HCT116 (cell line): Measurements from ENCODE around the gene CACNA1S. TPM values are rescaled to one million over a fixed set of nuclear protein-coding genes. Genes with fewer than 3 reads are reported as not detected.

Experiments
- ATAC-seq: fragments of 200-7000 bp; cut with Tn5 transposase; 2 replicates; pipeline ENCODE4 v1.9.1; 2020; ENCODE audit warnings: mild to moderate bottlenecking, moderate library complexity
- BruUV-seq: library from RNA; stranded (reverse); fragments of 400-500 nt; replicated peaks from 2 replicates; lab custom pipeline; 2021; lab: Mats Ljungman, UMichigan
- CTCF ChIA-PET: fragments of 300-600 bp; sonication (Branson Sonifier 250); formaldehyde crosslinking; loops from one replicate; lab custom pipeline; 2021; ENCODE audit warnings: antibody characterized with exemption; lab: Charles Lee
- POLR2A ChIA-PET: fragments of 300-600, 350-600 bp; sonication (Branson Sonifier 250); formaldehyde crosslinking; loops from one replicate; lab custom pipeline; 2021; ENCODE audit warnings: antibody characterized with exemption; lab: Charles Lee
- RAD21 ChIA-PET, 2 experiments: fragments of 300-600 bp; sonication (Branson Sonifier 250); formaldehyde crosslinking; loops; one replicate each; lab custom pipeline; 2023; ENCODE audit warnings: low total read pairs in 2 of 2; ENCODE audit not compliant: uncharacterized antibody in 2 of 2, unreplicated experiment in 2 of 2, low non-redundant PET in 1 of 2; lab: Charles Lee
- DNase-seq: peaks from one replicate; pipeline ENCODE4 v3.0.0-alpha.2; 2010; ENCODE audit warnings: low read depth, low spot score
- H2AFZ ChIP-seq: fragments of 200-600 bp; shearing (Covaris generic), sonication (generic); 2 replicates; pipeline ENCODE4 v1.6.1; 2017; ENCODE audit warnings: low read depth, mixed run types, mixed read lengths, antibody characterized with exemption, low read length; ENCODE audit not compliant: poor library complexity, severe bottlenecking
- H3K27ac ChIP-seq: 2 replicates; pipeline ENCODE4 v1.5.1; 2012; ENCODE audit warnings: low read depth, low read length
- H3K27me3 ChIP-seq: fragments of 200-600 bp; sonication (generic); 2 replicates; pipeline ENCODE4 v1.6.1; 2016; ENCODE audit warnings: mixed run types, low read length, mixed read lengths; ENCODE audit not compliant: insufficient read depth
- H3K36me3 ChIP-seq, 2 experiments: fragments of 200-500 bp in 1 of 2; fragments of 200-600 bp in 1 of 2; sonication (Bioruptor generic) in 1 of 2; sonication (generic) in 1 of 2; 2 replicates each; pipeline versions ENCODE4 v1.5.1 to v1.6.1; 2014 to 2016; ENCODE audit warnings: low read length in 2 of 2, inconsistent platforms in 1 of 2, mixed read lengths in 1 of 2, mixed run types in 1 of 2; ENCODE audit not compliant: insufficient read depth in 2 of 2, control insufficient read depth in 1 of 2
- H3K4me1 ChIP-seq, 2 experiments: fragments of 200-600 bp in 1 of 2; sonication (generic) in 1 of 2; 2 replicates each; pipeline versions ENCODE4 v1.5.1 to v1.6.1; 2012 to 2017; ENCODE audit warnings: low read length in 2 of 2, inconsistent platforms in 1 of 2, mild to moderate bottlenecking in 1 of 2, mixed read lengths in 1 of 2, mixed run types in 1 of 2, moderate library complexity in 1 of 2; ENCODE audit not compliant: insufficient read depth in 2 of 2, control insufficient read depth in 1 of 2
- H3K4me2 ChIP-seq: fragments of 200-600 bp; sonication (generic); 2 replicates; pipeline ENCODE4 v1.6.1; 2017; ENCODE audit warnings: mixed run types, low read length, mixed read lengths
- H3K4me3 ChIP-seq, 2 experiments: fragments of 200-600 bp in 1 of 2; sonication (generic) in 1 of 2; replicated peaks in 1 of 2; 2 replicates each; pipeline ENCODE4 v1.5.1; 2011 to 2016; ENCODE audit warnings: low read length in 2 of 2, control low read depth in 1 of 2, low read depth in 1 of 2, mild to moderate bottlenecking in 1 of 2, mixed read lengths in 1 of 2, mixed run types in 1 of 2
- H3K79me2 ChIP-seq: fragments of 200-600 bp; sonication (generic); 2 replicates; pipeline ENCODE4 v1.6.1; 2017; ENCODE audit warnings: mild to moderate bottlenecking, mixed run types, low read length, moderate library complexity, mixed read lengths; ENCODE audit not compliant: insufficient read depth
- H3K9ac ChIP-seq: fragments of 200-600 bp; sonication (generic); 2 replicates; pipeline ENCODE4 v1.6.1; 2016; ENCODE audit warnings: low read length, mixed read lengths
- H3K9me2 ChIP-seq: fragments of 200-600 bp; sonication (generic), shearing (Covaris generic); 2 replicates; pipeline ENCODE4 v1.6.1; 2017; ENCODE audit warnings: mixed run types, mild to moderate bottlenecking, moderate library complexity; ENCODE audit not compliant: insufficient read depth
- H3K9me3 ChIP-seq, 2 experiments: fragments of 200-500 bp in 1 of 2; fragments of 200-600 bp in 1 of 2; sonication (Bioruptor generic) in 1 of 2; sonication (generic) in 1 of 2; 2 replicates each; pipeline ENCODE4 v1.6.1; 2014 to 2017; ENCODE audit warnings: low read length in 2 of 2, mixed read lengths in 2 of 2, inconsistent platforms in 1 of 2, low read depth in 1 of 2, mild to moderate bottlenecking in 1 of 2, mixed run types in 1 of 2, moderate library complexity in 1 of 2; ENCODE audit not compliant: control insufficient read depth in 1 of 2, insufficient read depth in 1 of 2
- H4K20me1 ChIP-seq: fragments of 200-600 bp; sonication (generic), shearing (Covaris generic); 2 replicates; pipeline ENCODE4 v1.6.1; 2017; ENCODE audit warnings: mixed run types, mild to moderate bottlenecking, moderate library complexity; ENCODE audit not compliant: insufficient read depth
- CBX3 ChIP-seq: IDR thresholded peaks from 2 replicates; pipeline ENCODE4 v1.6.1; 2012; ENCODE audit warnings: low read depth
- CEBPB ChIP-seq: IDR thresholded peaks from 2 replicates; pipeline ENCODE4 v1.6.1; 2012; ENCODE audit warnings: low read depth
- CTCF ChIP-seq, 3 experiments: fragments of 200-600 bp in 1 of 3; sonication (generic) in 1 of 3; IDR thresholded peaks in 2 of 3; conservative IDR thresholded peaks in 1 of 3; 2 replicates each; pipeline ENCODE4 v1.5.1; 2012 to 2017; ENCODE audit warnings: low read depth in 2 of 3, low read length in 2 of 3, antibody characterized with exemption in 1 of 3, borderline replicate concordance in 1 of 3, control low read depth in 1 of 3, mild to moderate bottlenecking in 1 of 3, mixed read lengths in 1 of 3, mixed run types in 1 of 3, moderate library complexity in 1 of 3; ENCODE audit not compliant: insufficient read depth in 1 of 3
- POLR2A ChIP-seq: IDR thresholded peaks from 2 replicates; pipeline ENCODE4 v1.7.0; 2011; ENCODE audit warnings: borderline replicate concordance; ENCODE audit not compliant: insufficient read depth, insufficient read length; ENCODE audit errors: extremely low read depth
- POLR2AphosphoS5 ChIP-seq: IDR thresholded peaks from 2 replicates; pipeline ENCODE4 v1.6.1; 2011; ENCODE audit warnings: mild to moderate bottlenecking, low read depth, low read length, moderate library complexity
- REST ChIP-seq: IDR thresholded peaks from 2 replicates; pipeline ENCODE4 v1.6.1; 2012; ENCODE audit warnings: low read depth
- SIN3A ChIP-seq: IDR thresholded peaks from 2 replicates; pipeline ENCODE4 v1.6.1; 2012; ENCODE audit warnings: low read depth
- TCF7L2 ChIP-seq: IDR thresholded peaks from 2 replicates; pipeline ENCODE4 v1.7.0; 2011; ENCODE audit warnings: borderline replicate concordance, inconsistent platforms; ENCODE audit not compliant: insufficient read depth, insufficient read length; ENCODE audit errors: extremely low read depth
- YY1 ChIP-seq: IDR thresholded peaks from 2 replicates; pipeline ENCODE4 v1.6.1; 2011; ENCODE audit warnings: low read length, low read depth, moderate library complexity, mild to moderate bottlenecking; ENCODE audit not compliant: insufficient replicate concordance; ENCODE audit errors: extremely low read depth
- intact Hi-C: fragments of 100-400 bp; cut with micrococcal nuclease; formaldehyde crosslinking; loops from 2 replicates; pipeline ENCODE4 v1.10.0; 2022
- total RNA-seq: library from RNA; stranded (reverse); gene quantifications from one replicate; pipeline ENCODE4 v1.2.1, GENCODE V29; 2021; ENCODE audit not compliant: unreplicated experiment

Gene CACNA1S
- total RNA-seq, 1 experiment from 2014 or later = not detected

DNA sequence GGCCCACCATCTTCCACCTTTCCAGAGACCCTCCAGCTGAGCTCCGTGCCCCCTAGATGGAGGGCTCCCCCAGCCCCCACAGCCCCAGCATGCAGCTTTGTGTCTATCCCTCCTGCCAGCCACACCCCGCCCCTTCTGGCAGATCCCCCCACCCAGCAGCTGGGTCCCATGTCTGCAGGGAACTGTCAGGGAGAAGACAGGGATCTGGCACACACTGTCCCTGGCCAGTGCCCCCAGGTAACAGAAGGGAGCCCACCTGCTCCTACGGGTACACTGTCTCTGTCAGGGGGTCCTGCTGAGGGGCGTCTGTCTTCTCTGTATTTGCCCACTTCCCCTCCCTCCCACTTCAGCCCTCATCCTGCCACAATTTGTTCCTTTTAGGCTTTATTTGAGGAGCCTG lies 77.6 kb downstream of the CACNA1S start:
- ChIA-PET CTCF (interaction anchor here (0.6 kb wide), 1 partner anchor 14 kb away, joined by 5 read pairs; no protein-coding TSS in a partner anchor), RAD21 (no interaction called here), POLR2A (no interaction called here)
- H3K27ac ChIP-seq = no peak overlapping the region
- H3K9ac ChIP-seq = no peak overlapping the region
- no peaks in the 10 kb centered on the region for H3K4me1 ChIP-seq
- no peak for TF ChIP-seq YY1
- TF ChIP-seq CBX3 = no peak
- no peak for TF ChIP-seq TCF7L2
- TF ChIP-seq CTCF (IDR thresholded peaks at IDR 0.05 in 2 of 3, conservative IDR thresholded peaks at IDR 0.05 in 1 of 3; ENCODE audit: borderline replicate concordance in 1 of 3, insufficient read depth in 1 of 3, low read depth in 2 of 3, low read length in 2 of 3) = no peak
- no peak for TF ChIP-seq CEBPB
- TF ChIP-seq POLR2AphosphoS5 = no peak
- TF ChIP-seq POLR2A = no peak
- TF ChIP-seq REST = no peak
- no peak for TF ChIP-seq SIN3A
- intact Hi-C loops = no loop called here
- DNase-seq (no peak), ATAC-seq (no peak)
- no peaks in the 10 kb centered on the region for H3K9me2 ChIP-seq
- no peaks in the 10 kb centered on the region for H3K36me3 ChIP-seq
- no peaks in the 10 kb centered on the region for H3K79me2 ChIP-seq
- H3K27me3 ChIP-seq = peaks cover 7% of the 10 kb centered on the region; the same call in 1 of the 2 replicates
- no peak overlapping the region for H3K4me3 ChIP-seq
- no TSS peak for BruUV-seq
- H3K4me2 ChIP-seq = no peak overlapping the region
- H2AFZ ChIP-seq = no peak overlapping the region
- H3K9me3 ChIP-seq = no peaks in the 10 kb centered on the region
- H4K20me1 ChIP-seq = no peaks in the 10 kb centered on the region
